ENCODE measurements around the gene LHFPL3.
"Not testable (repeated sequence)": the region's sequence is repeated elsewhere in the genome, so short reads cannot be mapped to it uniquely, and the experiment has no call there.

LHFPL3 gene

DNA sequence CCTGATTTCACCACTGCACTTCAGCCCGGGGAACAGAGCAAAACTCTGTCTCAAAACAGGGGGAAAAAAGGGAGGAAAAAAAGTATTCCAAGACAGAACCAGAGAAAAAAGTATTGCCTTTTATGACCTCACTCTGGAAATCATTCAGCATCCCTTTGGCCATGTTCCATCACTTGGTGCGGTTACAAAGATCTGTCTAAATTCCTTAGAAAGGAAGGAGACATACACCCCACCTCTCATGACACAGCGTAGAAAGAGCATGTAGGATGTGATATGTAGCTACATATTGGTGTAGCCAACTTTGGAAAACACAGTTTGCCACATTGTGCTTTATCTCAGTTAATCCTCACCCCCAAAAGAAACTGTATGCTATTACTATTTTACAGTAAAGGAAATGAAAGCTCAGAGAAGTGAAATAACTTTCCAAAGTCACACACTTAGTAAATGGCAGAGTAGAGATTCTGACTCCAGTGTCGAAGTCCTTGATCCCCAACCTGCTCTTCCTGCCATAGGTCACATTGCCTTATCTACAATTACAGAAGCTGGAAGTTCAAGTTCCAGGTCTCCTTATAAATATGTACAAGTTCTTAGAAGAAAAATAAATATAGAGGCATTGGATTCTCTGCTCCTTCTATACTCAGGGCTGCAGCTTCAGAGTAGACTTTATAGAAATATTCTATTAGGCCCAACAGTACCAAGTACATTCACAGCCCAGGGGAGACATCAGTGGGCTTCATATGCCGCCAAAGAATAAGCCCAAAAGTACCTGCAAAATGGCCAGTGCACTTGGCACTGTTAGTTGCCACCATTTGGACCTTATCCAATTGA is 594.0 kb downstream of the LHFPL3 start:
- no peak for TF ChIP-seq CTCF (IDR thresholded peaks at IDR 0.05; ENCODE audit: low read depth, low read length, missing control alignments)
- no peak overlapping the region for H3K4me3 ChIP-seq (ENCODE audit: low read depth, low read length)
- no peak for DNase-seq (ENCODE audit: low read depth)

GRCh38 chr7:104923010-104923421 is 594.6 kb downstream of the LHFPL3 start:
- H3K4me3 ChIP-seq (ENCODE audit: low read depth, low read length), result no peak overlapping the region
- DNase-seq (ENCODE audit: low read depth), result peak; percentile 80
- TF ChIP-seq CTCF (IDR thresholded peaks at IDR 0.05; ENCODE audit: low read depth, low read length, missing control alignments), result peak; percentile 84

DNA sequence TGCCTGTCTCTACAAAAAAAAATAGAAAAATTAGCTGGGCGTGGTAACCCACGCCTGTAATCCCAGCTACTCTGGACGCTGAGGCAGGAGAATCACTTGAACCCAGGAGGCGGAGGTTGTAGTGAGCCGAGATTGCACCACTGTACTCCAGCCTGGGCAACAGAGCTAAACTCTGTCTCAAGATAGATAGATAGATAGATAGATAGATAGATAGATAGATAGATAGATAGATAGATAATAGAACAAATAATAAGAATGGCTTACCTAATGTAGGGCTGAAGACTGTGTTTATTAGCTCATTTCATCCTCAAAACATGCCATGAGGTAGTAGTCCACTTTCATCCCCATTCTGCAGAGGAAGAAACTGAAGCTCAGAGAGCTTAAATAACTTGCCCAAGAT is 597.8 kb downstream of the LHFPL3 start:
- not testable (repeated sequence) for DNase-seq (ENCODE audit: low read depth); H3K4me3 ChIP-seq (ENCODE audit: low read depth, low read length)

- DNase-seq (ENCODE audit: low read depth), result no peak
- no peak overlapping the region for H3K4me3 ChIP-seq (ENCODE audit: low read depth, low read length)
- TF ChIP-seq CTCF (IDR thresholded peaks at IDR 0.05; ENCODE audit: low read depth, low read length, missing control alignments), result no peak
Measured at GRCh38 chr7:104926601-104927041, 598.2 kb downstream of the LHFPL3 start.

GRCh38 chr7:104927055-104927454 is 598.7 kb downstream of the LHFPL3 start:
- TF ChIP-seq CTCF (IDR thresholded peaks at IDR 0.05; ENCODE audit: low read depth, low read length, missing control alignments), result no peak
- no peak overlapping the region for H3K4me3 ChIP-seq (ENCODE audit: low read depth, low read length)
- DNase-seq (ENCODE audit: low read depth), result no peak

GRCh38 chr7:104928721-104929400 is 600.5 kb downstream of the LHFPL3 start:
- no peak overlapping the region for H3K4me3 ChIP-seq (ENCODE audit: low read depth, low read length)
- no peak for TF ChIP-seq CTCF (IDR thresholded peaks at IDR 0.05; ENCODE audit: low read depth, low read length, missing control alignments)
- DNase-seq (ENCODE audit: low read depth), result no peak

DNA sequence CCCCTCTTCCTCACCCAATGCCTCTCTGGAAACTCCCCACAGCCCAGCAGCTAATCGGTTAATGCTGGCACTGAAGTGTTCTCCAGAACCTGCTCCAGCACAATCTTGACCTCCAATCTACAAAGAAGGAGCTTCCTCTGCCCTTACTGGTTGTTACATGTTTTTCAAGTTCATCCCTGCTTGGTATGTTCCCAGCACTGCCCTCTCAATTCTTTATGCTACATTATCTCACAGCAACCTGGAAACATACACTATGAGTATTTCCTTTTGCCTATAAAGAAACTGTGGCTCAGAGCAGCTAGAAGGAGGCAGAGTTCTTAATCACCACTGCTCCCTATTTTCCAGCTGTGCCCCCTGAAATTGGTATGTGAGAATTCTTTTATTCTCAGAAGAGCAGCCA is 601.5 kb downstream of the LHFPL3 start:
- TF ChIP-seq CTCF (IDR thresholded peaks at IDR 0.05; ENCODE audit: low read depth, low read length, missing control alignments), result no peak
- no peak overlapping the region for H3K4me3 ChIP-seq (ENCODE audit: low read depth, low read length)
- no peak for DNase-seq (ENCODE audit: low read depth)

Measured in GM12864 (cell line).